Activated naive CD8-positive, alpha-beta T cell (primary cell): ENCODE data around the gene MCTP2.
"Not testable (repeated sequence)": the region's sequence is repeated elsewhere in the genome, so short reads cannot be mapped to it uniquely, and the experiment has no call there.

Experiments
- H3K27ac Mint-ChIP-seq: one replicate; pipeline ENCODE4 v1.8.0; 2021; ENCODE audit warnings: mixed read lengths
- H3K27me3 Mint-ChIP-seq: one replicate; pipeline ENCODE4 v1.8.0; 2021; ENCODE audit warnings: mixed read lengths
- H3K36me3 Mint-ChIP-seq: one replicate; pipeline ENCODE4 v1.8.0; 2021; ENCODE audit warnings: mixed read lengths
- H3K4me1 Mint-ChIP-seq: one replicate; pipeline ENCODE4 v1.8.0; 2021; ENCODE audit warnings: low read depth, mixed read lengths
- H3K4me3 Mint-ChIP-seq: one replicate; pipeline ENCODE4 v1.8.0; 2021; ENCODE audit warnings: mild to moderate bottlenecking, mixed read lengths
- H3K9me3 Mint-ChIP-seq: one replicate; pipeline ENCODE4 v1.8.0; 2021; ENCODE audit warnings: low read depth, mixed read lengths

The MCTP2 gene

GRCh38 chr15:94457661-94458060, 226.3 kb downstream of the MCTP2 start:
- no peaks in the 10 kb centered on the region for H3K9me3 Mint-ChIP-seq
- no peak overlapping the region for H3K27ac Mint-ChIP-seq
- H3K4me1 Mint-ChIP-seq, result no peaks in the 10 kb centered on the region
- H3K27me3 Mint-ChIP-seq, result no peaks in the 10 kb centered on the region
- H3K36me3 Mint-ChIP-seq, result peaks cover 19% of the 10 kb centered on the region
- no peak overlapping the region for H3K4me3 Mint-ChIP-seq

- Mint-ChIP-seq H3K27ac (no peak overlapping the region), H3K4me1 (no peaks in the 10 kb centered on the region), H3K4me3 (no peak overlapping the region), H3K27me3 (no peaks in the 10 kb centered on the region), H3K36me3 (peaks cover 18% of the 10 kb centered on the region), H3K9me3 (no peaks in the 10 kb centered on the region)
Observed at GRCh38 chr15:94460624-94461023, 229.3 kb downstream of the MCTP2 start.

GRCh38 chr15:94467034-94467433, 235.7 kb downstream of the MCTP2 start:
- Mint-ChIP-seq H3K4me1 (no peaks in the 10 kb centered on the region), H3K36me3 (peaks cover 10% of the 10 kb centered on the region), H3K4me3 (no peak overlapping the region), H3K27ac (no peak overlapping the region), H3K27me3 (no peaks in the 10 kb centered on the region), H3K9me3 (no peaks in the 10 kb centered on the region)

GRCh38 chr15:94470492-94470891, 239.1 kb downstream of the MCTP2 start:
- Mint-ChIP-seq H3K27ac (no peak overlapping the region), H3K9me3 (no peaks in the 10 kb centered on the region), H3K36me3 (peaks cover 20% of the 10 kb centered on the region), H3K4me3 (no peak overlapping the region), H3K4me1 (no peaks in the 10 kb centered on the region), H3K27me3 (no peaks in the 10 kb centered on the region)

GRCh38 chr15:94476686-94477085, 245.3 kb downstream of the MCTP2 start:
- no peak overlapping the region for H3K4me3 Mint-ChIP-seq
- no peaks in the 10 kb centered on the region for H3K27me3 Mint-ChIP-seq
- H3K4me1 Mint-ChIP-seq, result no peaks in the 10 kb centered on the region
- no peak overlapping the region for H3K27ac Mint-ChIP-seq
- H3K36me3 Mint-ChIP-seq, result peaks cover 47% of the 10 kb centered on the region
- no peaks in the 10 kb centered on the region for H3K9me3 Mint-ChIP-seq

GRCh38 chr15:94477913-94478553, 246.7 kb downstream of the MCTP2 start:
- H3K27me3 Mint-ChIP-seq, result no peaks in the 10 kb centered on the region
- peaks cover 50% of the 10 kb centered on the region for H3K36me3 Mint-ChIP-seq
- H3K27ac Mint-ChIP-seq, result no peak overlapping the region
- H3K4me3 Mint-ChIP-seq, result no peak overlapping the region
- H3K4me1 Mint-ChIP-seq, result no peaks in the 10 kb centered on the region
- H3K9me3 Mint-ChIP-seq, result peaks cover 6% of the 10 kb centered on the region

GRCh38 chr15:94478763-94479162, 247.4 kb downstream of the MCTP2 start:
- Mint-ChIP-seq H3K27me3 (no peaks in the 10 kb centered on the region), H3K36me3 (peaks cover 47% of the 10 kb centered on the region), H3K27ac (no peak overlapping the region), H3K4me3 (no peak overlapping the region), H3K9me3 (peaks cover 6% of the 10 kb centered on the region), H3K4me1 (no peaks in the 10 kb centered on the region)

- Mint-ChIP-seq H3K4me3 (no peak overlapping the region), H3K4me1 (no peaks in the 10 kb centered on the region), H3K27ac (no peak overlapping the region), H3K36me3 (peaks cover 43% of the 10 kb centered on the region), H3K27me3 (no peaks in the 10 kb centered on the region), H3K9me3 (peaks cover 6% of the 10 kb centered on the region)
Observed at GRCh38 chr15:94480289-94480834, 249.0 kb downstream of the MCTP2 start.

- no peak overlapping the region for H3K4me3 Mint-ChIP-seq
- no peaks in the 10 kb centered on the region for H3K27me3 Mint-ChIP-seq
- no peaks in the 10 kb centered on the region for H3K4me1 Mint-ChIP-seq
- peaks cover 20% of the 10 kb centered on the region for H3K36me3 Mint-ChIP-seq
- no peak overlapping the region for H3K27ac Mint-ChIP-seq
- H3K9me3 Mint-ChIP-seq, result peaks cover 10% of the 10 kb centered on the region
Observed at GRCh38 chr15:94485148-94485719, 253.9 kb downstream of the MCTP2 start.

- Mint-ChIP-seq H3K4me1 (no peaks in the 10 kb centered on the region), H3K27ac (no peak overlapping the region), H3K27me3 (no peaks in the 10 kb centered on the region), H3K9me3 (peaks cover 7% of the 10 kb centered on the region), H3K36me3 (peaks cover 2% of the 10 kb centered on the region), H3K4me3 (no peak overlapping the region)
Observed at GRCh38 chr15:94487635-94488034, 256.3 kb downstream of the MCTP2 start.

GRCh38 chr15:94493176-94493575, 261.8 kb downstream of the MCTP2 start:
- Mint-ChIP-seq H3K9me3 (peaks cover under 1% of the 10 kb centered on the region), H3K27me3 (peaks cover 1% of the 10 kb centered on the region), H3K27ac (no peak overlapping the region), H3K4me3 (no peak overlapping the region), H3K4me1 (no peaks in the 10 kb centered on the region), H3K36me3 (no peaks in the 10 kb centered on the region)

GRCh38 chr15:94493586-94493985, 262.2 kb downstream of the MCTP2 start:
- H3K27me3 Mint-ChIP-seq, H3K27ac Mint-ChIP-seq, H3K36me3 Mint-ChIP-seq, H3K4me1 Mint-ChIP-seq, H3K4me3 Mint-ChIP-seq, H3K9me3 Mint-ChIP-seq: not testable (repeated sequence)

- no peaks in the 10 kb centered on the region for H3K9me3 Mint-ChIP-seq
- H3K4me1 Mint-ChIP-seq, result no peaks in the 10 kb centered on the region
- H3K36me3 Mint-ChIP-seq, result no peaks in the 10 kb centered on the region
- no peak overlapping the region for H3K4me3 Mint-ChIP-seq
- no peak overlapping the region for H3K27ac Mint-ChIP-seq
- peaks cover 5% of the 10 kb centered on the region for H3K27me3 Mint-ChIP-seq
Observed at GRCh38 chr15:94494732-94495131, 263.4 kb downstream of the MCTP2 start.

- no peaks in the 10 kb centered on the region for H3K36me3 Mint-ChIP-seq
- H3K9me3 Mint-ChIP-seq, result peaks cover 25% of the 10 kb centered on the region
- H3K4me3 Mint-ChIP-seq, result no peak overlapping the region
- H3K4me1 Mint-ChIP-seq, result no peaks in the 10 kb centered on the region
- no peak overlapping the region for H3K27ac Mint-ChIP-seq
- H3K27me3 Mint-ChIP-seq, result peaks cover 12% of the 10 kb centered on the region
Observed at GRCh38 chr15:94503293-94503692, 271.9 kb downstream of the MCTP2 start.

GRCh38 chr15:94509259-94509658, 277.9 kb downstream of the MCTP2 start:
- Mint-ChIP-seq H3K4me3 (no peak overlapping the region), H3K27ac (no peak overlapping the region), H3K27me3 (peaks cover 2% of the 10 kb centered on the region), H3K9me3 (peaks cover 22% of the 10 kb centered on the region), H3K36me3 (no peaks in the 10 kb centered on the region), H3K4me1 (no peaks in the 10 kb centered on the region)

GRCh38 chr15:94522125-94522524, 290.8 kb downstream of the MCTP2 start:
- Mint-ChIP-seq H3K27ac (no peak overlapping the region), H3K4me3 (no peak overlapping the region), H3K4me1 (no peaks in the 10 kb centered on the region), H3K36me3 (no peaks in the 10 kb centered on the region), H3K27me3 (peaks cover 7% of the 10 kb centered on the region), H3K9me3 (peaks cover 3% of the 10 kb centered on the region)
